ENCODE measurements around the gene GOT1. TPM values are rescaled to one million over a fixed set of nuclear protein-coding genes. Genes with fewer than 3 reads are reported as not detected.

GOT1 gene
- total RNA-seq, 4 donors from 2014 or later: 19.3 to 57.3 (median 36.7) TPM

DNA sequence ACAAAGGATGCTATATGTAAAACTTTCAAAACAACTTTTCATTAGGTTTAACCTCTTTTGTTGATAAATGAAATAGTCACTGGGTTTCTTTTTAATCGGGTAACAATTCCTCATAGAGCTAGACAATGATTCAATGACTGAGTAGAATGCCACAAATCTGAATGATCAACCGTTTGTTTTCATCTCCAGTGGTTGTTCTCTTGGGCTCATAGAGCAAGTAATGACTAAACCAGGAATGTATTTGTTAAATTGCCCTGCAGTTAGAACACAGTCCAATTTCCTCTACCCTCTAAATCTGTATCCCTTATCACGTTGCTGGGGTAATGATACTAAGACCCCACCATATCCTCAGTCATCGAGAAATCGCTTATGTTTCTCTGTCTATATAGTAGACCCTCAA lies 61.3 kb downstream of the GOT1 start:
- intact Hi-C loops (cut with DNase I): no loop called here
- H3K27me3 ChIP-seq: no peaks in the 10 kb centered on the region
- no peak overlapping the region for H3K27ac ChIP-seq
- H3K9me3 ChIP-seq: no peaks in the 10 kb centered on the region
- H3K4me3 ChIP-seq (replicated peaks in 1 of 3): no peak overlapping the region
- no peak for DNase-seq
- 79 to 82% methylated on average over 5 of the region's 5 CpGs for WGBS, 2 donors
- no peaks in the 10 kb centered on the region for H3K4me1 ChIP-seq
- TF ChIP-seq POLR2A (IDR thresholded peaks at IDR 0.05): no peak
- TF ChIP-seq, protein P1, sequence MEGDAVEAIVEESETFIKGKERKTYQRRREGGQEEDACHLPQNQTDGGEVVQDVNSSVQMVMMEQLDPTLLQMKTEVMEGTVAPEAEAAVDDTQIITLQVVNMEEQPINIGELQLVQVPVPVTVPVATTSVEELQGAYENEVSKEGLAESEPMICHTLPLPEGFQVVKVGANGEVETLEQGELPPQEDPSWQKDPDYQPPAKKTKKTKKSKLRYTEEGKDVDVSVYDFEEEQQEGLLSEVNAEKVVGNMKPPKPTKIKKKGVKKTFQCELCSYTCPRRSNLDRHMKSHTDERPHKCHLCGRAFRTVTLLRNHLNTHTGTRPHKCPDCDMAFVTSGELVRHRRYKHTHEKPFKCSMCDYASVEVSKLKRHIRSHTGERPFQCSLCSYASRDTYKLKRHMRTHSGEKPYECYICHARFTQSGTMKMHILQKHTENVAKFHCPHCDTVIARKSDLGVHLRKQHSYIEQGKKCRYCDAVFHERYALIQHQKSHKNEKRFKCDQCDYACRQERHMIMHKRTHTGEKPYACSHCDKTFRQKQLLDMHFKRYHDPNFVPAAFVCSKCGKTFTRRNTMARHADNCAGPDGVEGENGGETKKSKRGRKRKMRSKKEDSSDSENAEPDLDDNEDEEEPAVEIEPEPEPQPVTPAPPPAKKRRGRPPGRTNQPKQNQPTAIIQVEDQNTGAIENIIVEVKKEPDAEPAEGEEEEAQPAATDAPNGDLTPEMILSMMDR (IDR thresholded peaks at IDR 0.05): no peak
- H3K36me3 ChIP-seq: no peaks in the 10 kb centered on the region

DNA sequence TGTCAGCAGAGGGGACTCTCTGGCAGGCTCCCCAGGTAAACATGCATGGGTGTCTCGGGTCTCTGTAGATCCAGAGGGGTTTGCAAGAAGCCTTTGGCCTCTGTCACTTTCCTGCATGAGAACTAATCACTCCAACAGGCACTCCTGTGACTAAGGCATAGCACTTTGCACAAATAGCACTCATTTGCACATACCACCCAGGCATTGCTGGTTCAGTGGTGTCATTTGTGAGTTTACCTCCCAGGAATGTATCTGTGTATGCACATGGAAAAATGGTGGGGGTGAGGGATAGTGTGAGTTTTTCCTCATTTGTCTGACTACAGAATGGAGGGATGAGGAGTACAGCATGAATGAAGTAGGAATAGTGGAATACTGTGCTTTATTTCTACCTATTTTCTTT lies 61.8 kb downstream of the GOT1 start:
- no peaks in the 10 kb centered on the region for H3K9me3 ChIP-seq
- no peak for TF ChIP-seq POLR2A (IDR thresholded peaks at IDR 0.05)
- 42 to 58% methylated on average over 1 of the region's 1 CpG for WGBS, 2 donors
- no peaks in the 10 kb centered on the region for H3K4me1 ChIP-seq
- H3K27me3 ChIP-seq: no peaks in the 10 kb centered on the region
- DNase-seq: no peak
- no peak overlapping the region for H3K27ac ChIP-seq
- intact Hi-C loops (cut with DNase I): no loop called here
- no peaks in the 10 kb centered on the region for H3K36me3 ChIP-seq
- H3K4me3 ChIP-seq (replicated peaks in 1 of 3): no peak overlapping the region

DNA sequence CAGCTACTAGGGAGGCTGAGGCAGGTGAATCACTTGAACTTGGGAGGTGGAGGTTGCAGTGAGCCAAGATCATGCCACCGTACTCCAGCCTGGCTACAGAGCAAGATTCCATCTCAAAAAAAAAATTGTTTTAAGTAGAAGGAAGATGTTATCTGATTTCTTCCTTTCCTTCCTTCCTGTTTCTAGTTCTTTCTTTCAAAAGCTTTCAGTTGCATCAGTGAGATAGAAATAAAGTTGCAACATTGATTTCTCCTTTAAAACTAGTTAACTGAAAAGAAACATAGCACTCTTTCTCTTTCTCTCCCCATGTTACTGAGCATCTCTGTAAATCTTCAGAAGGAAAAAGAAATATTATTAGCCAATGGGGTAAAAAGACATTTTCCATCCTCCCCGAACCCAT lies 63.8 kb downstream of the GOT1 start:
- H3K4me3 ChIP-seq (replicated peaks in 1 of 3): no peak overlapping the region
- no peaks in the 10 kb centered on the region for H3K36me3 ChIP-seq
- no peak for DNase-seq
- intact Hi-C loops (cut with DNase I): no loop called here
- no peaks in the 10 kb centered on the region for H3K27me3 ChIP-seq
- 70 to 88% methylated on average over 2 of the region's 2 CpGs for WGBS, 2 donors
- no peak overlapping the region for H3K27ac ChIP-seq
- TF ChIP-seq POLR2A (IDR thresholded peaks at IDR 0.05): no peak
- TF ChIP-seq, protein P1 (IDR thresholded peaks at IDR 0.05): no peak
- no peaks in the 10 kb centered on the region for H3K9me3 ChIP-seq
- H3K4me1 ChIP-seq: no peaks in the 10 kb centered on the region

DNA sequence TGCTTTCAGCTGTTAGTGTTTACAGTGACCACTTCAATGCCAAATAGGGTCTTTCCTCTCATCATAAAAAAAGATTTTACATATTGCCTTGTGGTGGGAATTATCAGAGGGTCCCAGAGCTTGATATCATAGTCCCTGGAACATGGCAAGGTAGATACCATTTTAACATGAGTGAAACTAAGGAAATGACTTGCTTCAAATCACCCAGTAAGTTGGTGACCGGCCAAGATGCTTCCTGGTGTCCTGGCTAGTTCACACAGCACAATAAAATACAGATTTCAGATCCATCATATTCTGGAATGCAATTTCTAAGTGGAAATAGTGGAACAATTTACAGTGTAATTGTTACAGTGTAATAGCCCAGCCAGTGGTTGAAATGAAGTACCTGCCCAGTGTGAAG lies 64.7 kb downstream of the GOT1 start:
- TF ChIP-seq, protein P1 (IDR thresholded peaks at IDR 0.05): no peak
- TF ChIP-seq POLR2A (IDR thresholded peaks at IDR 0.05): no peak
- no peaks in the 10 kb centered on the region for H3K4me1 ChIP-seq
- no peaks in the 10 kb centered on the region for H3K9me3 ChIP-seq
- intact Hi-C loops (cut with DNase I): no loop called here
- DNase-seq: no peak
- H3K27ac ChIP-seq: no peak overlapping the region
- H3K36me3 ChIP-seq: no peaks in the 10 kb centered on the region
- H3K27me3 ChIP-seq: no peaks in the 10 kb centered on the region
- no peak overlapping the region for H3K4me3 ChIP-seq (replicated peaks in 1 of 3)
- WGBS, 2 donors: 75 to 81% methylated on average over 1 of the region's 1 CpG

DNA sequence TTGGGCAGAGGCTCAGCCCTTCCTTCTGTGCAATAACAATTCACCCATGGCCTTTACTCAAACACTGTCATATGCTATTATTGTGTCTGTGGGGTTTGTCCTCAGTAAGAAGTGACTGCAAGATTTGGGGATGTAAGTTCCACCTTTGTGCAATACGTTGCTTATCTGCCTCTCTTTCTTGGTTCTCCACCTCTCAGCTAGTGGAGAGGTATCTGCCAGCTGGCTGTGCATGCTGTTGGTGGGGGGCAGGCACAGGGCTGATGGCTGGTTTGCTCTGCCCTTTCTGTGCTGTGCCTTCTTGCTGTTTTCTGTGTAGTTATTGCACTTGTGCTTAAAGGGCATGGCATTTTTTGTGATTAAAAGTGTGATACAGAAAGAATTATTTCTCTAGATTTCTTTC lies 65.1 kb downstream of the GOT1 start:
- no peak for DNase-seq
- intact Hi-C loops (cut with DNase I): no loop called here
- no peaks in the 10 kb centered on the region for H3K4me1 ChIP-seq
- no peaks in the 10 kb centered on the region for H3K36me3 ChIP-seq
- no peak for TF ChIP-seq POLR2A (IDR thresholded peaks at IDR 0.05)
- TF ChIP-seq, protein P1 (IDR thresholded peaks at IDR 0.05): no peak
- H3K27ac ChIP-seq: no peak overlapping the region
- no peaks in the 10 kb centered on the region for H3K27me3 ChIP-seq
- H3K9me3 ChIP-seq: no peaks in the 10 kb centered on the region
- no peak overlapping the region for H3K4me3 ChIP-seq (replicated peaks in 1 of 3)
- 29 to 43% methylated on average over 1 of the region's 1 CpG for WGBS, 2 donors

DNA sequence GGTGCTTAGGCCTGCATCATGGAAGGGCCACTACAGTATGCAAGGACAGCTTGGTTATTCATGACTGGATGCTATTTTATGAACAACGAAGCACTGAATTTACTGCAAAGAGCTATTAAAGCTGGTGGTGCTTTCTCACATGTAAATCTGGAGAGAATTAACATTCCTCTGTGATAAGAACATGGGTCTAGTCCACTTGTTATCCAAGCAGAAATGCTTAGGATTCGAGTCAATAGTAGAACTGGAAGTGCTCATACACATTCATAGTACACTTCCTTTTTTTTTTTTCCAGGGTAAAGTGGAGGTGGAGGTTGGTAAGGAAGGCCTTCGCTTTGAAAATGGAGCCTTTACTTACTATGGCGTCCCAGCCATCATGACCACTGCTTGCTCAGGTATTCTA lies 66.3 kb downstream of the GOT1 start:
- Histone ChIP-seq H3K36me3 (no peaks in the 10 kb centered on the region), H3K4me3 (replicated peaks in 1 of 3) (no peak overlapping the region), H3K27ac (no peak overlapping the region), H3K27me3 (no peaks in the 10 kb centered on the region), H3K4me1 (no peaks in the 10 kb centered on the region), H3K9me3 (no peaks in the 10 kb centered on the region)
- no peak for DNase-seq
- intact Hi-C loops (cut with DNase I): no loop called here
- TF ChIP-seq, protein P1 (IDR thresholded peaks at IDR 0.05): no peak
- TF ChIP-seq POLR2A (IDR thresholded peaks at IDR 0.05): no peak
- WGBS, 2 donors: 61 to 65% methylated on average over 4 of the region's 4 CpGs
